Fibroblast of peridontal ligament (primary cell): ENCODE data around the gene PASK.

Experiments used
- DNase-seq: peaks from one replicate; pipeline ENCODE4 v3.0.0-alpha.2; 2010; ENCODE audit errors: extremely low read depth

The PASK gene

GRCh38 chr2:241147336-241147735, 1.9 kb downstream of the PASK start:
- DNase-seq: no peak

- no peak for DNase-seq
These were observed 3.0 kb downstream of the PASK start for GRCh38 chr2:241146286-241146685.

GRCh38 chr2:241142593-241142992, 6.7 kb downstream of the PASK start:
- no peak for DNase-seq

GRCh38 chr2:241142063-241142462, 7.2 kb downstream of the PASK start:
- no peak for DNase-seq

- no peak for DNase-seq
These were observed 8.0 kb downstream of the PASK start for GRCh38 chr2:241141214-241141770.

GRCh38 chr2:241140445-241140840, 8.8 kb downstream of the PASK start:
- no peak for DNase-seq

- no peak for DNase-seq
These were observed 9.5 kb downstream of the PASK start for GRCh38 chr2:241139531-241140444.

- no peak for DNase-seq
These were observed 10.8 kb downstream of the PASK start for GRCh38 chr2:241138471-241138870.

- DNase-seq: no peak
These were observed 11.7 kb downstream of the PASK start for GRCh38 chr2:241137276-241138190.

- no peak for DNase-seq
These were observed 12.5 kb downstream of the PASK start for GRCh38 chr2:241136661-241137260.

- no peak for DNase-seq
These were observed 13.1 kb downstream of the PASK start for GRCh38 chr2:241136191-241136590.

- DNase-seq: no peak
These were observed 13.5 kb downstream of the PASK start for GRCh38 chr2:241135737-241136136.

- DNase-seq: no peak
These were observed 14.6 kb downstream of the PASK start for GRCh38 chr2:241134711-241135110.

- DNase-seq: no peak
These were observed 15.8 kb downstream of the PASK start for GRCh38 chr2:241133436-241133820.

- DNase-seq: no peak
These were observed 16.5 kb downstream of the PASK start for GRCh38 chr2:241132538-241133435.

- no peak for DNase-seq
These were observed 17.7 kb downstream of the PASK start for GRCh38 chr2:241131531-241131930.

- no peak for DNase-seq
These were observed 19.0 kb downstream of the PASK start for GRCh38 chr2:241130316-241130715.

- no peak for DNase-seq
These were observed 20.0 kb downstream of the PASK start for GRCh38 chr2:241129086-241129871.

- no peak for DNase-seq
These were observed 21.0 kb downstream of the PASK start for GRCh38 chr2:241128266-241128665.

GRCh38 chr2:241126771-241127202, 22.5 kb downstream of the PASK start:
- no peak for DNase-seq
